Heart right ventricle (tissue), 16 donors: Measurements from ENCODE around the gene ADAM12. TPM values are rescaled to one million over a fixed set of nuclear protein-coding genes. Genes with fewer than 3 reads are reported as not detected.

ENCODE experiments used
- ATAC-seq, 8 donors: fragments of 200-7000 bp; cut with Tn5 transposase; one replicate each; pipeline ENCODE4 v1.9.1; 2020; ENCODE audit warnings: mild to moderate bottlenecking in 8 of 8, moderate library complexity in 8 of 8, moderate number of reproducible peaks in 1 of 8
- DNase-seq, 2 donors: peaks; one replicate each; pipeline ENCODE4 v3.0.0-alpha.2; 2020
- H3K27ac ChIP-seq, 10 donors: fragments of 200-600 bp; sonication (generic) in 2 of 10; one replicate each; pipeline versions ENCODE4 v1.5.0 to v1.8.0; 2020 to 2022; ENCODE audit warnings: mild to moderate bottlenecking in 3 of 10
- H3K27me3 ChIP-seq, 7 donors: fragments of 200-600 bp; one replicate each; pipeline ENCODE4 v1.8.0; 2021 to 2022; ENCODE audit warnings: mild to moderate bottlenecking in 2 of 7
- H3K36me3 ChIP-seq, 9 donors: fragments of 200-600 bp; sonication (generic) in 1 of 9; one replicate each; pipeline versions ENCODE4 v1.5.0 to v1.8.0; 2020 to 2022; ENCODE audit warnings: mild to moderate bottlenecking in 2 of 9
- H3K4me1 ChIP-seq, 9 donors: fragments of 200-600 bp; sonication (generic) in 1 of 9; one replicate each; pipeline versions ENCODE4 v1.5.0 to v1.8.0; 2020 to 2022; ENCODE audit warnings: mild to moderate bottlenecking in 4 of 9
- H3K4me3 ChIP-seq, 10 donors: fragments of 200-600 bp; sonication (generic) in 2 of 10; one replicate each; pipeline versions ENCODE4 v1.5.0 to v1.8.0; 2020 to 2022; ENCODE audit warnings: mild to moderate bottlenecking in 7 of 10, moderate library complexity in 2 of 10
- H3K9me3 ChIP-seq, 11 donors: fragments of 200-600 bp in 10 of 11; sonication (generic) in 2 of 11; one replicate each; pipeline versions ENCODE4 v1.5.0 to v1.8.0; 2013 to 2022; ENCODE audit warnings: mild to moderate bottlenecking in 2 of 11, control low read depth in 1 of 11, moderate library complexity in 1 of 11
- WGBS, 2 donors: extraction: QIAGEN DNeasy Blood & Tissue Kit; methylation state at CpG; one replicate each; pipeline ENCODE4 v1.1.7; 2013; ENCODE audit warnings: inconsistent platforms in 1 of 2; 5-methylcytosine and 5-hydroxymethylcytosine counted together
- intact Hi-C, 10 donors: fragments of 100-400 bp; cut with DNase I; formaldehyde crosslinking; loops; one replicate each; pipeline versions ENCODE4 v1.11.1 to v1.14.2; 2022
- polyA plus RNA-seq, 2 donors: library from polyadenylated mRNA; stranded (reverse); fragments of 200-250 nt; gene quantifications; one replicate each; pipeline ENCODE4 v1.2.3, GENCODE V29; 2013
- total RNA-seq, 10 donors: library from RNA; stranded (reverse); fragmentation: NEBNext Ultra II Directional in 3 of 10; extraction: Animal tissue kit (Norgen Biotek cat#: 25700) in 3 of 10; gene quantifications; one replicate each; pipeline versions ENCODE4 v1.2.1 to v1.2.4, GENCODE V29; 2021 to 2023
- TF ChIP-seq, protein P1 (sequence below), 9 donors: fragments of 200-600 bp; sonication (generic) in 2 of 9; IDR thresholded peaks; one replicate each; pipeline versions ENCODE4 v1.5.0 to v1.8.0; 2021 to 2022; ENCODE audit warnings: antibody characterized with exemption in 9 of 9, mild to moderate bottlenecking in 5 of 9, moderate library complexity in 1 of 9
- donor health status: Arrhythmogenic right ventricular cardiomyopathy.
- donor health status: ischemic (EF 13 %, LVEDD 7.1; RV severe dilation, severe dysfunction).
- donor health status: healthy with polysubstance abuse.
- donor health status: DM: no; HTN: yes; CAD: no.
- donor health status: DM: no; HTN: no; CAD: no.
- donor health status: ischemic (EF 25% LVEDD 6.9; RV normal size, moderate dysfunction).
- donor health status: ischemic (EF 25% LVEDD 5.7; RV mildly dilated, moderate dysfunction).
- donor health status: healthy.
- donor health status: DM: yes; HTN: yes; CAD: no.
- donor health status: Ischemic cardiomyopathy.
- donor health status: ischemic (EF 35%, LVEDD 5.7; RV mildly dilated, moderate dysfunction).
- donor health status: nonischemic (EF 11% LVEDD 7.7; RV severe dilation, severe dysfunction).
- donor health status: DM: yes; HTN: yes; CAD: no.
- donor health status: PGD.
- donor health status: ischemic (EF 29% LVEDD 5.4; RV normal size, mild dysfunction).
- donor health status: nonischemic (EF 23%, LVEDD 6.1; RV moderate dilation, normal function).

ADAM12 gene
- total and polyA plus RNA-seq, 12 donors, result 0.07 to 6.9 (median 0.47) TPM

DNA sequence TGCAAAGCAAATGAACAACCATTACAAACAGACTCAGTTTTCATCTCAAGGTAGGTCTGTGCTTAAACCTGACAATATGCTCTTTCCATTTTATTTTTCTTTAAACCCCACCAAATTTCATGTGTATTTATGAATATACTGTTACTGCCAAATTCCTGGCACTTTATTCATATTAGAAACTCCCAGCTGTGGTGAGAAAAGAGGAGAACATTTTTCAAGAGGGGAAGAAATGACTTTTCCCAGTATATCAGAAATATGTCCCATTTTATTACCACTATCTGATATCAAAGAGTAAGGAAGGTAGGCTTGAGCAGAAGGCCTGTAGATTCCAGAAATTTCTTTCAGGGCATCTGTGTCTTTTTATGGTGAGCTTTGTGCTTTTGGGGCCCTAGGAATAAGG, 189.6 kb downstream of the ADAM12 start:
- no peak for ATAC-seq
- H3K27me3 ChIP-seq, result no peaks in the 10 kb centered on the region
- TF ChIP-seq, protein P1, sequence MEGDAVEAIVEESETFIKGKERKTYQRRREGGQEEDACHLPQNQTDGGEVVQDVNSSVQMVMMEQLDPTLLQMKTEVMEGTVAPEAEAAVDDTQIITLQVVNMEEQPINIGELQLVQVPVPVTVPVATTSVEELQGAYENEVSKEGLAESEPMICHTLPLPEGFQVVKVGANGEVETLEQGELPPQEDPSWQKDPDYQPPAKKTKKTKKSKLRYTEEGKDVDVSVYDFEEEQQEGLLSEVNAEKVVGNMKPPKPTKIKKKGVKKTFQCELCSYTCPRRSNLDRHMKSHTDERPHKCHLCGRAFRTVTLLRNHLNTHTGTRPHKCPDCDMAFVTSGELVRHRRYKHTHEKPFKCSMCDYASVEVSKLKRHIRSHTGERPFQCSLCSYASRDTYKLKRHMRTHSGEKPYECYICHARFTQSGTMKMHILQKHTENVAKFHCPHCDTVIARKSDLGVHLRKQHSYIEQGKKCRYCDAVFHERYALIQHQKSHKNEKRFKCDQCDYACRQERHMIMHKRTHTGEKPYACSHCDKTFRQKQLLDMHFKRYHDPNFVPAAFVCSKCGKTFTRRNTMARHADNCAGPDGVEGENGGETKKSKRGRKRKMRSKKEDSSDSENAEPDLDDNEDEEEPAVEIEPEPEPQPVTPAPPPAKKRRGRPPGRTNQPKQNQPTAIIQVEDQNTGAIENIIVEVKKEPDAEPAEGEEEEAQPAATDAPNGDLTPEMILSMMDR (IDR thresholded peaks at IDR 0.05), result no peak
- H3K36me3 ChIP-seq, result no peaks in the 10 kb centered on the region
- no peak overlapping the region for H3K27ac ChIP-seq
- H3K9me3 ChIP-seq, result no peaks in the 10 kb centered on the region
- DNase-seq, result no peak
- no peak overlapping the region for H3K4me3 ChIP-seq
- no peaks in the 10 kb centered on the region for H3K4me1 ChIP-seq
- intact Hi-C loops, result no loop called here

DNA sequence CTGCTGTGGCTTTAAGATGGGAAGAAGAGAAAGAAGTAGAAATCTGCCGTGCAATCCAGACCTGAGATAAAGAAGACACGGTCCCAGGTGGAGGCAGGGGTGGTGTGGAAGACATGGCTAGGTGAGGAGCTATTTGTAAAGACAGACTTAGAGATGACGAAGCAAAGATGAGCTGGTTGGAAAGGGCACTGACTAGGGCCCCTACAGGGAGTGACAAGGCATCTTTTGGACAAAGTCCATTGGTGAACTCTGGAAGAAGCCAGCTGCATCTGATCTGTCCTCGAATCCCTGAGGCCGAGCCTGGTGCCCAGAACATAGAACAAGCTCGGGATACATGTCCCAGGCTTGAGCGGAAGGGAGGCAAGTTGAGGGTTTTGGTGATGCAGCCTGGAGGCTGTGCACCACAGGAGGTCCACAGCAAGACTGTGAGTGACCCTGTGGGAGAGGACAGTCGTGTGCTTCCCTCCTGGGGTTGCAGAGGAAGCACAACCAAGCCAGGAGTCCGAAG, 191.2 kb downstream of the ADAM12 start:
- Histone ChIP-seq H3K36me3 (no peaks in the 10 kb centered on the region), H3K27me3 (peaks cover 0 to 3% (median 0%) of the 10 kb centered on the region in 7 donors), H3K9me3 (no peaks in the 10 kb centered on the region), H3K27ac (no peak overlapping the region), H3K4me1 (no peaks in the 10 kb centered on the region), H3K4me3 (no peak overlapping the region)
- ATAC-seq (no peak), DNase-seq (no peak)
- intact Hi-C loops, result no loop called here
- TF ChIP-seq, protein P1 (IDR thresholded peaks at IDR 0.05), result no peak
- WGBS, 2 donors, result 86% methylated on average over 9 of the region's 9 CpGs

DNA sequence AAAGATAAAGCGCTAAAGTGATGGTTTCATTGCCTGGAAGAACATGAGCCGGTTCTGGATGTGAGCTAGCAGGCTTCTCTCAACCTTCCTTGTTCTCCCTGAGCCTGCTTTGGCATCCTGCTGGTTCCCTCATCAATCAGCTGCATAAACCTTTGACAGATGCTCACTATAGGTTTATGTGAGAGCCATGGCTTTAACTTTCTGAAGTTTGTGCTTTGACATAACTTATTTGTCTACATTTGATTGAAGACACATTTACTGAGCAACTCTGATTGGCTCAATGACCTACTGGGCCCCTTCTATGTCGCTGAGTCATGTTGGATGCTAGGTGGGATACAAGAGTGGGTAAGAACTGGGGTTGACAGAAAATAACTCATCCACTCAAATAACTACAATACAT, 192.0 kb downstream of the ADAM12 start:
- H3K4me3 ChIP-seq, result no peak overlapping the region
- WGBS, 2 donors, result 95% methylated on average over 3 of the region's 3 CpGs
- TF ChIP-seq, protein P1 (IDR thresholded peaks at IDR 0.05), result no peak
- intact Hi-C loops, result no loop called here
- no peaks in the 10 kb centered on the region for H3K4me1 ChIP-seq
- DNase-seq (no peak), ATAC-seq (no peak)
- H3K27me3 ChIP-seq, result peaks cover 0 to 3% (median 0%) of the 10 kb centered on the region in 7 donors
- H3K27ac ChIP-seq, result no peak overlapping the region
- H3K9me3 ChIP-seq, result no peaks in the 10 kb centered on the region
- no peaks in the 10 kb centered on the region for H3K36me3 ChIP-seq

DNA sequence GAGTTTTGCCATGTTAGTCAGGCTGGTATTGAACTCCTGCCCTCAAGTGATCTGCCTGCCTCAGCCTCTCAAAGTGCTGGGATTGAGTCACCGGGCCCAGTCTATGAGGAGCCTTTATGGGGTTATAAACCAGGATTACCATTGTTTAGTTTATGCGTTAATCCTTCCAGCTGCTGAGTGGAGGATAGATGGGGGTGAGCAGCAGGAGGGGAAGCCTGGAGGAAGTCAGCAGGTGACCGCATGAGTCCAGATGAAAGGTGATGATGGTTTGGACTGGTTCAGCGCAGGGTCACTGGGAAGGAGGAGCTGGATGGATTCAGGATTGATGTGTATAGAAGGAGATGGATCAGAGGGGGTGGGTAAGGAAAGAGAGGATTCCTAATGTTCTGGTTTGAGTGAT, 197.1 kb downstream of the ADAM12 start:
- Histone ChIP-seq H3K36me3 (no peaks in the 10 kb centered on the region), H3K4me3 (no peak overlapping the region), H3K27ac (no peak overlapping the region), H3K27me3 (peaks cover 0 to 9% (median 0%) of the 10 kb centered on the region in 7 donors), H3K4me1 (no peaks in the 10 kb centered on the region), H3K9me3 (no peaks in the 10 kb centered on the region)
- TF ChIP-seq, protein P1 (IDR thresholded peaks at IDR 0.05), result no peak
- intact Hi-C loops, result no loop called here
- ATAC-seq, result no peak
- DNase-seq, result no peak
- 93 to 94% methylated on average over 4 of the region's 4 CpGs for WGBS, 2 donors
